SJCRH30 (cell line): ENCODE data around the gene SRRM3. TPM values are rescaled to one million over a fixed set of nuclear protein-coding genes. Genes with fewer than 3 reads are reported as not detected.
A peak's percentile ranks its signal among the peaks of the same experiment; 100 is the strongest.
"Not testable (repeated sequence)": the region's sequence is repeated elsewhere in the genome, so short reads cannot be mapped to it uniquely, and the experiment has no call there.

Experiments
- DNase-seq, 2 experiments: peaks; one replicate each; pipeline ENCODE4 v3.0.0-alpha.2; 2015 to 2020
- H3K27ac ChIP-seq: fragments of 250-450 bp; sonication (Bioruptor Pico); 2 replicates; pipeline ENCODE4 v1.5.1; 2020; ENCODE audit warnings: mild to moderate bottlenecking, moderate library complexity
- H3K27me3 ChIP-seq: fragments of 250-450 bp; sonication (Bioruptor Pico); 2 replicates; pipeline ENCODE4 v1.5.1; 2020; ENCODE audit warnings: mild to moderate bottlenecking, moderate library complexity
- H3K36me3 ChIP-seq: fragments of 250-450 bp; sonication (Bioruptor Pico); 2 replicates; pipeline ENCODE4 v1.5.1; 2020; ENCODE audit warnings: mild to moderate bottlenecking, moderate library complexity
- H3K4me1 ChIP-seq: fragments of 250-450 bp; sonication (Bioruptor Pico); 2 replicates; pipeline ENCODE4 v1.5.1; 2020; ENCODE audit warnings: mild to moderate bottlenecking, moderate library complexity
- H3K4me3 ChIP-seq: fragments of 250-450 bp; sonication (Bioruptor Pico); 2 replicates; pipeline ENCODE4 v1.5.1; 2020; ENCODE audit warnings: mild to moderate bottlenecking, moderate library complexity
- H3K9me3 ChIP-seq: fragments of 250-450 bp; sonication (Bioruptor Pico); replicated peaks from 2 replicates; pipeline ENCODE4 v1.5.1; 2020; ENCODE audit warnings: mild to moderate bottlenecking, moderate library complexity
- total RNA-seq: library from RNA; depleted of rRNA; stranded (reverse); fragments of >200 nt; shearing (Covaris generic); gene quantifications from 2 replicates; pipeline ENCODE4 v1.2.3, GENCODE V29; 2014

The SRRM3 gene
- total RNA-seq, 1 experiment from 2014 or later, result 0.43 TPM

- H3K9me3 ChIP-seq, result no peaks in the 10 kb centered on the region
- no peaks in the 10 kb centered on the region for H3K27me3 ChIP-seq
- H3K4me1 ChIP-seq, result peaks cover 25% of the 10 kb centered on the region
- H3K27ac ChIP-seq, result peak overlapping the region; percentile 60
- H3K4me3 ChIP-seq, result no peak overlapping the region; the same call in 1 of the 2 replicates
- no peaks in the 10 kb centered on the region for H3K36me3 ChIP-seq
- DNase-seq, result peak; percentile 98 to 99
Measured at GRCh38 chr7:76310102-76310957, 108.6 kb downstream of the SRRM3 start.

GRCh38 chr7:76311838-76312237, 110.1 kb downstream of the SRRM3 start:
- not testable (repeated sequence) for H3K27ac ChIP-seq, H3K27me3 ChIP-seq, DNase-seq, H3K36me3 ChIP-seq, H3K9me3 ChIP-seq, H3K4me3 ChIP-seq
- peaks cover 23% of the 10 kb centered on the region for H3K4me1 ChIP-seq

- Histone ChIP-seq H3K9me3 (no peaks in the 10 kb centered on the region), H3K27ac (no peak overlapping the region), H3K4me3 (no peak overlapping the region), H3K4me1 (peaks cover 22% of the 10 kb centered on the region), H3K27me3 (no peaks in the 10 kb centered on the region), H3K36me3 (no peaks in the 10 kb centered on the region)
- DNase-seq, result peak; percentile 96 to 98
Measured at GRCh38 chr7:76314042-76314721, 112.5 kb downstream of the SRRM3 start.

- not testable (repeated sequence) for H3K9me3 ChIP-seq, H3K36me3 ChIP-seq, H3K27me3 ChIP-seq, H3K27ac ChIP-seq, DNase-seq, H3K4me3 ChIP-seq
- H3K4me1 ChIP-seq, result peaks cover 26% of the 10 kb centered on the region
Measured at GRCh38 chr7:76314740-76315139, 113.0 kb downstream of the SRRM3 start.

GRCh38 chr7:76315364-76315763, 113.7 kb downstream of the SRRM3 start:
- DNase-seq, result peak; percentile 91 to 95
- peaks cover 22% of the 10 kb centered on the region for H3K4me1 ChIP-seq
- H3K4me3 ChIP-seq, result no peak overlapping the region
- H3K27ac ChIP-seq, result no peak overlapping the region; the same call in 1 of the 2 replicates
- no peaks in the 10 kb centered on the region for H3K9me3 ChIP-seq
- H3K27me3 ChIP-seq, result no peaks in the 10 kb centered on the region
- no peaks in the 10 kb centered on the region for H3K36me3 ChIP-seq

- Histone ChIP-seq H3K4me3 (peak overlapping the region; percentile 58), H3K27me3 (no peaks in the 10 kb centered on the region), H3K9me3 (no peaks in the 10 kb centered on the region), H3K27ac (peak overlapping the region; percentile 27), H3K36me3 (no peaks in the 10 kb centered on the region), H3K4me1 (peaks cover 18% of the 10 kb centered on the region)
- DNase-seq, result no peak
Measured at GRCh38 chr7:76316984-76317781, 115.5 kb downstream of the SRRM3 start.

GRCh38 chr7:76317782-76318487, 116.2 kb downstream of the SRRM3 start:
- peak; percentile 97 to 98 for DNase-seq
- Histone ChIP-seq H3K36me3 (peaks cover under 1% of the 10 kb centered on the region; the same call in 1 of the 2 replicates), H3K27me3 (no peaks in the 10 kb centered on the region), H3K9me3 (no peaks in the 10 kb centered on the region), H3K27ac (peak overlapping the region; percentile 27), H3K4me3 (peak overlapping the region; percentile 58), H3K4me1 (peaks cover 18% of the 10 kb centered on the region)

GRCh38 chr7:76318488-76319353, 117.0 kb downstream of the SRRM3 start:
- H3K9me3 ChIP-seq, result no peaks in the 10 kb centered on the region
- H3K4me1 ChIP-seq, result peaks cover 18% of the 10 kb centered on the region
- H3K4me3 ChIP-seq, result peak overlapping the region; percentile 58
- H3K27ac ChIP-seq, result peak overlapping the region; percentile 27
- peaks cover 8% of the 10 kb centered on the region for H3K36me3 ChIP-seq
- no peaks in the 10 kb centered on the region for H3K27me3 ChIP-seq
- DNase-seq, result peak; percentile 77 to 83

GRCh38 chr7:76325092-76325491, 123.4 kb downstream of the SRRM3 start:
- Histone ChIP-seq H3K36me3 (peaks cover 63% of the 10 kb centered on the region), H3K27me3 (no peaks in the 10 kb centered on the region), H3K9me3 (no peaks in the 10 kb centered on the region), H3K4me1 (no peaks in the 10 kb centered on the region), H3K4me3 (no peak overlapping the region), H3K27ac (no peak overlapping the region)
- no peak for DNase-seq

- H3K27ac ChIP-seq, result no peak overlapping the region
- H3K27me3 ChIP-seq, result no peaks in the 10 kb centered on the region
- peaks cover 70% of the 10 kb centered on the region for H3K36me3 ChIP-seq
- H3K4me3 ChIP-seq, result no peak overlapping the region
- no peaks in the 10 kb centered on the region for H3K4me1 ChIP-seq
- H3K9me3 ChIP-seq, result no peaks in the 10 kb centered on the region
- no peak for DNase-seq
Measured at GRCh38 chr7:76325811-76326210, 124.1 kb downstream of the SRRM3 start.

GRCh38 chr7:76326646-76327233, 125.0 kb downstream of the SRRM3 start:
- DNase-seq, result no peak
- H3K4me3 ChIP-seq, result no peak overlapping the region
- no peaks in the 10 kb centered on the region for H3K27me3 ChIP-seq
- peaks cover 75% of the 10 kb centered on the region for H3K36me3 ChIP-seq
- H3K9me3 ChIP-seq, result no peaks in the 10 kb centered on the region
- no peaks in the 10 kb centered on the region for H3K4me1 ChIP-seq
- H3K27ac ChIP-seq, result no peak overlapping the region

- no peak for DNase-seq
- Histone ChIP-seq H3K36me3 (peaks cover 84% of the 10 kb centered on the region), H3K27ac (no peak overlapping the region), H3K27me3 (no peaks in the 10 kb centered on the region), H3K4me1 (no peaks in the 10 kb centered on the region), H3K4me3 (no peak overlapping the region), H3K9me3 (no peaks in the 10 kb centered on the region)
Measured at GRCh38 chr7:76327610-76328009, 125.9 kb downstream of the SRRM3 start.

- Histone ChIP-seq H3K4me1 (no peaks in the 10 kb centered on the region), H3K27me3 (no peaks in the 10 kb centered on the region), H3K9me3 (no peaks in the 10 kb centered on the region), H3K36me3 (peaks cover 86% of the 10 kb centered on the region), H3K27ac (no peak overlapping the region), H3K4me3 (no peak overlapping the region)
- DNase-seq, result no peak
Measured at GRCh38 chr7:76328389-76328788, 126.7 kb downstream of the SRRM3 start.
